Caco-2 (cell line): Measurements from ENCODE around the gene EIF2D. TPM values are rescaled to one million over a fixed set of nuclear protein-coding genes. Genes with fewer than 3 reads are reported as not detected.

Experiments used
- BruUV-seq: library from RNA; stranded (reverse); fragments of 400-500 nt; replicated peaks from 2 replicates; lab custom pipeline; 2021; lab: Mats Ljungman, UMichigan
- CTCF ChIA-PET: fragments of 300-600 bp; sonication (Branson Sonifier 250); formaldehyde crosslinking; loops from one replicate; lab custom pipeline; 2022; ENCODE audit warnings: antibody characterized with exemption; lab: Charles Lee
- POLR2A ChIA-PET: fragments of 300-600 bp; sonication (Branson Sonifier 250); formaldehyde crosslinking; loops from one replicate; lab custom pipeline; 2022; ENCODE audit warnings: antibody characterized with exemption; lab: Charles Lee
- DNase-seq, 2 experiments: peaks; one replicate each; pipeline versions ENCODE4 v3.0.0 to v3.0.0-alpha.2; 2020 to 2022
- H3K27me3 ChIP-seq: replicated peaks from 2 replicates; pipeline ENCODE4 v1.6.0; 2011; ENCODE audit warnings: low read length; ENCODE audit not compliant: control insufficient read depth, insufficient read depth
- H3K36me3 ChIP-seq: 2 replicates; pipeline ENCODE4 v1.5.1; 2011; ENCODE audit warnings: low read length; ENCODE audit not compliant: control insufficient read depth, insufficient read depth
- H3K4me1 ChIP-seq: fragments of 250-450 bp; sonication (Bioruptor Pico); 2 replicates; pipeline ENCODE4 v1.5.1; 2020; ENCODE audit warnings: mild to moderate bottlenecking
- H3K4me3 ChIP-seq: 2 replicates; pipeline ENCODE4 v1.5.1; 2011; ENCODE audit warnings: low read depth, mild to moderate bottlenecking, control low read depth, low read length
- H3K9me3 ChIP-seq: fragments of 250-450 bp; sonication (Bioruptor Pico); 2 replicates; pipeline ENCODE4 v1.5.1; 2020; ENCODE audit warnings: mild to moderate bottlenecking, moderate library complexity
- H3K27ac Mint-ChIP-seq: one replicate; pipeline ENCODE4 v1.8.0; 2022; ENCODE audit warnings: mixed read lengths; ENCODE audit not compliant: unreplicated experiment
- H3K27me3 Mint-ChIP-seq: one replicate; pipeline ENCODE4 v1.8.0; 2022; ENCODE audit warnings: mixed read lengths; ENCODE audit not compliant: insufficient read depth, unreplicated experiment
- H3K36me3 Mint-ChIP-seq: one replicate; pipeline ENCODE4 v1.8.0; 2022; ENCODE audit warnings: mild to moderate bottlenecking, mixed read lengths; ENCODE audit not compliant: insufficient read depth, unreplicated experiment
- H3K4me1 Mint-ChIP-seq: one replicate; pipeline ENCODE4 v1.8.0; 2022; ENCODE audit warnings: low read depth, mixed read lengths; ENCODE audit not compliant: unreplicated experiment
- H3K4me3 Mint-ChIP-seq: one replicate; pipeline ENCODE4 v1.8.0; 2022; ENCODE audit warnings: mild to moderate bottlenecking, moderate library complexity, mixed read lengths; ENCODE audit not compliant: unreplicated experiment
- H3K9me3 Mint-ChIP-seq: one replicate; pipeline ENCODE4 v1.8.0; 2022; ENCODE audit warnings: mixed read lengths; ENCODE audit not compliant: unreplicated experiment
- intact Hi-C: fragments of 100-400 bp; cut with micrococcal nuclease; formaldehyde crosslinking; loops from one replicate; pipeline ENCODE4 v1.10.0; 2022; ENCODE audit not compliant: unreplicated experiment
- total RNA-seq: library from RNA; stranded (reverse); gene quantifications from 2 replicates; pipeline ENCODE4 v1.2.3, GENCODE V29; 2022
- TF ChIP-seq, protein P1 (sequence below), 2 experiments: fragments of 200-600 bp in 1 of 2; IDR thresholded peaks; 1 replicate in 1 of 2; 2 replicates in 1 of 2; pipeline versions ENCODE4 v1.5.1 to v1.8.0; 2011 to 2022; ENCODE audit warnings: antibody characterized with exemption in 1 of 2, control low read depth in 1 of 2, inconsistent platforms in 1 of 2, low read depth in 1 of 2, low read length in 1 of 2, mild to moderate bottlenecking in 1 of 2, moderate library complexity in 1 of 2; ENCODE audit not compliant: insufficient read depth in 1 of 2, severe bottlenecking in 1 of 2, unreplicated experiment in 1 of 2

The EIF2D gene
- total RNA-seq, 1 experiment from 2014 or later = 37.9 TPM

DNA sequence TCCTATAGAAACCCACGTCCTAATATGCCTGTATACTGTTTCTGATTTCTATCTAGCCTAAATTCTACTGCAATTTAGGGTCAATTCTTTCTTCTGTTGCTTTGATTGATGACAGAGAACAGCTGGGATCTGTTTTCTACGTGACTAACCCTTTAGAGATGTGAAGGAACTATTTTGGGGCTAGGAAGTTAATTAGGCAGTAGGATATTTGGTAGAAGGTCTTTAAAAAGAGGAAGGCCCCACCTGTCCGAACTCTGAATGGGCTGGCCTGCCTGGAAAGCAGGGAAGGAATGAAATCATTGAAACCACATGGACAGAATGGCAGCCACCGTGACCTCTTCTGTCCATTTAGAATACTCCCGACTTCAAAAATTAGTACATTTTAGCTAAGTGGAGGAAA is 21.0 kb downstream of the EIF2D start:
- no peaks in the 10 kb centered on the region for H3K27me3 ChIP-seq
- H3K4me1 ChIP-seq = no peaks in the 10 kb centered on the region
- no peak overlapping the region for H3K27ac Mint-ChIP-seq
- H3K36me3 Mint-ChIP-seq = peaks cover 23% of the 10 kb centered on the region
- no peak overlapping the region for H3K4me3 Mint-ChIP-seq
- DNase-seq = no peak
- H3K4me1 Mint-ChIP-seq = no peaks in the 10 kb centered on the region
- H3K9me3 ChIP-seq = no peaks in the 10 kb centered on the region
- CTCF ChIA-PET = no interaction called here
- TF ChIP-seq, protein P1, sequence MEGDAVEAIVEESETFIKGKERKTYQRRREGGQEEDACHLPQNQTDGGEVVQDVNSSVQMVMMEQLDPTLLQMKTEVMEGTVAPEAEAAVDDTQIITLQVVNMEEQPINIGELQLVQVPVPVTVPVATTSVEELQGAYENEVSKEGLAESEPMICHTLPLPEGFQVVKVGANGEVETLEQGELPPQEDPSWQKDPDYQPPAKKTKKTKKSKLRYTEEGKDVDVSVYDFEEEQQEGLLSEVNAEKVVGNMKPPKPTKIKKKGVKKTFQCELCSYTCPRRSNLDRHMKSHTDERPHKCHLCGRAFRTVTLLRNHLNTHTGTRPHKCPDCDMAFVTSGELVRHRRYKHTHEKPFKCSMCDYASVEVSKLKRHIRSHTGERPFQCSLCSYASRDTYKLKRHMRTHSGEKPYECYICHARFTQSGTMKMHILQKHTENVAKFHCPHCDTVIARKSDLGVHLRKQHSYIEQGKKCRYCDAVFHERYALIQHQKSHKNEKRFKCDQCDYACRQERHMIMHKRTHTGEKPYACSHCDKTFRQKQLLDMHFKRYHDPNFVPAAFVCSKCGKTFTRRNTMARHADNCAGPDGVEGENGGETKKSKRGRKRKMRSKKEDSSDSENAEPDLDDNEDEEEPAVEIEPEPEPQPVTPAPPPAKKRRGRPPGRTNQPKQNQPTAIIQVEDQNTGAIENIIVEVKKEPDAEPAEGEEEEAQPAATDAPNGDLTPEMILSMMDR (IDR thresholded peaks at IDR 0.05; ENCODE audit: insufficient read depth in 1 of 2, low read depth in 1 of 2, low read length in 1 of 2, severe bottlenecking in 1 of 2, unreplicated experiment in 1 of 2) = no peak
- BruUV-seq = no TSS peak
- POLR2A ChIA-PET = no interaction called here
- intact Hi-C loops = no loop called here
- no peak overlapping the region for H3K4me3 ChIP-seq
- H3K27me3 Mint-ChIP-seq = no peaks in the 10 kb centered on the region
- H3K9me3 Mint-ChIP-seq = no peaks in the 10 kb centered on the region
- H3K36me3 ChIP-seq = peaks cover 1% of the 10 kb centered on the region

DNA sequence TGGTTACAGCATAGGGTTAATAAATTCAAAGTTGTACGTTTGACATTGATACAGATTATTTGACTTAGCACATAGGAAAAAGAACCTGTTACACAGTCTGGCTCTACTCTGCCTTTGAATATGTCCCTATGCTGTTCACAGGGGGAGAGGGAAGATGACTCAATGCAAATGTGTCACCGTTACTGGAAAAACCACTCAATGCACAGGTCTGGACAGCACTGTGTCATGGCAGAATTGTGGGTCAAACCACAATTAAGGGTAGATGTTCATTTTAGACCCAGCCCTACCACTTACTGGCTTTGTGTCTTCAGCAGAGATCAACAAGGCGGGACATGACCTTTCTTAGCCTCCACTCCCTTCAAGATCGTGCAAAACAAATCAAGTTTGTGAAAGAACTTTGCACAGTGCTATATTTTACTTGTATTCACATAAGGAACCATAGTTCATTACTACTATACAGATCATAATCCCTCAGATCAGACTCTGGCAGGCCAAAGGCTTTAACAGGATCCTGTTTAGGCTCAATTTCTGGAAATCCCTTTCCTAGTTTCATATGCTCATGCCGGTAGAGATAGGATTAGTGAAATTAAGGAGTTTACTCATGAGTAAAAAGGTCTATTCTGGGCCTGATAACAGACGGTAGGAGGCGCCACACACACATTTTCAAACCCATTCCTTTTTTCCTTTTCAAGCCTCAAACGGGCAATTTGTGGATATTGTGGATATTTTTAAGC is 22.1 kb downstream of the EIF2D start:
- CTCF ChIA-PET = no interaction called here
- H3K36me3 Mint-ChIP-seq = peaks cover 16% of the 10 kb centered on the region

DNA sequence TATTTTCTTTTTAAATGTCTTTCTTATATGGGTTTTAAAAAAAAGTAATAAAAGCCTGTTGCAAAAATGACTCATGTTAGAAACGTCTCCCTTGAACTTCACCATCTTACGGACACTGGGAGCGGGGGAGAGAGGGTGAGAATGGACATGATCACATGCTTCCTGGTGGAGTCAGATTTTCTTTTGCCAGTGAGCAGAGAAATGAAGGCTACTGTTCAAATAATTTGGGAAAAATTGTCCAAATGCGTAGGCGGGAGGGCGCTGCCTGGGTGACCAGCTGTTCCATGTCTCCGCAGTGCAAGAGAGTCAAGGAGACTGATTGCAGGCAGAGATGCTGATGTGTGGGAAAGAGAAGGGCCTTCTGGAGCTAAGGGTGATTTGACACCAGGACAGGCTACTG is 23.1 kb downstream of the EIF2D start:
- H3K4me3 ChIP-seq = no peak overlapping the region
- H3K4me1 ChIP-seq = no peaks in the 10 kb centered on the region
- H3K4me1 Mint-ChIP-seq = no peaks in the 10 kb centered on the region
- H3K27me3 ChIP-seq = no peaks in the 10 kb centered on the region
- no TSS peak for BruUV-seq
- ChIA-PET CTCF (no interaction called here), POLR2A (no interaction called here)
- no peak overlapping the region for H3K27ac Mint-ChIP-seq
- H3K4me3 Mint-ChIP-seq = no peak overlapping the region
- H3K9me3 Mint-ChIP-seq = no peaks in the 10 kb centered on the region
- H3K9me3 ChIP-seq = no peaks in the 10 kb centered on the region
- no peak for DNase-seq
- H3K36me3 Mint-ChIP-seq = peaks cover 13% of the 10 kb centered on the region
- intact Hi-C loops = no loop called here
- H3K36me3 ChIP-seq = no peaks in the 10 kb centered on the region; the same call in 1 of the 2 replicates
- H3K27me3 Mint-ChIP-seq = no peaks in the 10 kb centered on the region
- TF ChIP-seq, protein P1 (IDR thresholded peaks at IDR 0.05; ENCODE audit: insufficient read depth in 1 of 2, low read depth in 1 of 2, low read length in 1 of 2, severe bottlenecking in 1 of 2, unreplicated experiment in 1 of 2) = no peak

More for the DNA sequence above, 22.1 kb downstream of the EIF2D start:
- H3K36me3 ChIP-seq = no peaks in the 10 kb centered on the region; the same call in 1 of the 2 replicates
- intact Hi-C loops = no loop called here
- no peak overlapping the region for H3K4me3 ChIP-seq
- Mint-ChIP-seq H3K27ac (no peak overlapping the region), H3K4me1 (no peaks in the 10 kb centered on the region), H3K4me3 (no peak overlapping the region), H3K27me3 (no peaks in the 10 kb centered on the region), H3K9me3 (no peaks in the 10 kb centered on the region)
- TF ChIP-seq, protein P1 (IDR thresholded peaks at IDR 0.05; ENCODE audit: insufficient read depth in 1 of 2, low read depth in 1 of 2, low read length in 1 of 2, severe bottlenecking in 1 of 2, unreplicated experiment in 1 of 2) = no peak
- no TSS peak for BruUV-seq
- no peak for DNase-seq
- H3K9me3 ChIP-seq = no peaks in the 10 kb centered on the region
- H3K4me1 ChIP-seq = no peaks in the 10 kb centered on the region
- no peaks in the 10 kb centered on the region for H3K27me3 ChIP-seq
- POLR2A ChIA-PET = no interaction called here
